Subcutaneous adipose tissue (tissue), 4 donors: Measurements from ENCODE around the gene HEG1. TPM values are rescaled to one million over a fixed set of nuclear protein-coding genes. Genes with fewer than 3 reads are reported as not detected.

Experiments
- CTCF ChIP-seq: fragments of 450-650 bp; IDR thresholded peaks from one replicate; pipeline ENCODE4 v1.5.1; 2016; ENCODE audit warnings: low read depth, mild to moderate bottlenecking, control low read depth, antibody characterized with exemption, moderate library complexity
- total RNA-seq, 4 donors: library from RNA; depleted of rRNA; stranded (reverse); fragments of >200 nt; gene quantifications; one replicate each; pipeline ENCODE4 v1.1.0, GENCODE V29; 2016

The HEG1 gene
- total RNA-seq, 4 donors from 2014 or later: 26.7 to 72.5 (median 36.2) TPM

DNA sequence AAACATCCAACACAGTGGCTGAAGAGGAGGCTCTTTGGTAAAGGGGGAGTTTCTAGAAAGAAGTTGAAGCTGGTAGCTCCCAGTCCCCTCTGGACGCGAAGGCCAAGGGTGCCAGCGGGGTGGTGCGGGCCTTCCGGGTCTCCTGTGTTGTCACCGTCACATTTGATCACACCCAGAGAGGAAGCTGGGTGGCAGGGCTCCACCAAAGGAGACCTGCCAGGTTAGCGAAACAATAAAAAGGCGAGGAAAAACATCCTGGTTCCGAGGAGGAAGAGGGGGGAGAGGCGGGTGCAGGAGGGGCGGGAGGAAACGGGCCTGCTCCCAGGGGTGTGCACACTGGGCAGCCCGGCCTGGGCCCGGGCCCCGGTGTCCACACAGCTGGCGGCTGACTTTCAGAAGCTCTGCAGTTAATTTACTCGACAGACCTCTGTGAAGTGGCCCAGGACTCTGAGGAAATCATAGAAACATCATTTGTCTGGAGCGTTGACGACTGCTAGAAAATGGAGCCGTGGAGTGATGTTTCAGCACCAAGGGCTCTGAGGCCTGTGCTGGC is 12.1 kb downstream of the HEG1 start:
- TF ChIP-seq CTCF: no peak

- no peak for TF ChIP-seq CTCF
Observed at GRCh38 chr3:125042725-125043406, 12.9 kb downstream of the HEG1 start.

- TF ChIP-seq CTCF: no peak
Observed at GRCh38 chr3:125039131-125040100, 16.4 kb downstream of the HEG1 start.

DNA sequence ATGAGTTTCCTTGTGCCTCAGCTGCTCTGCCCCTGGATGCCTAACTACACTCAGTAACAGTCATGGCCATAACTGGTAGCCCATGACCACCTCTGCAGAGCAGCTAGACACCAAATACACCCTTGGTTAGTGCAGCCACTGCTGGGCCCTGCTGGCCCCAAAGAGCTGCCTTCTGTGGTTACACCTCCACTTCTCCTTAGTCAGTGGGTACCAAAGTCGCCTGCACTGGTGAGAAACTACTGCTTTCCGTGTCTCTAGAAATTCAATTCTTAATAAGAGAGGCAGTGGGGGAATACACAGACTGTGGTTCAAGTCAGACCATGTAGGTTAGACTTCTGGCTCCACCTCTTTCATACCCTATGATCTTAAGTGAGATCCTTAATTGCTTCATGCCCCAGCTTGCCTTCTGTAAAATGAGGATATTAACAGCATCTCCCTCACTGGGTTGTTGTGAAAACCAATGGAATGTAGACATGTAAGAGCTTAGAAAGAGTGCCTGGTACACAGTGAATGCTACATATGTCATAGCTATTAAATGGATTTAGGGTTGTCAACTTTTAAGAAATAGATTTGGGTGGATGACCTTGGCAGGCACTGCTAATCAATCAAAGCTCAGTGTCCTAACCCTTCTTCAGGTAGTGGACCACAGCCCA is 18.2 kb downstream of the HEG1 start:
- no peak for TF ChIP-seq CTCF

DNA sequence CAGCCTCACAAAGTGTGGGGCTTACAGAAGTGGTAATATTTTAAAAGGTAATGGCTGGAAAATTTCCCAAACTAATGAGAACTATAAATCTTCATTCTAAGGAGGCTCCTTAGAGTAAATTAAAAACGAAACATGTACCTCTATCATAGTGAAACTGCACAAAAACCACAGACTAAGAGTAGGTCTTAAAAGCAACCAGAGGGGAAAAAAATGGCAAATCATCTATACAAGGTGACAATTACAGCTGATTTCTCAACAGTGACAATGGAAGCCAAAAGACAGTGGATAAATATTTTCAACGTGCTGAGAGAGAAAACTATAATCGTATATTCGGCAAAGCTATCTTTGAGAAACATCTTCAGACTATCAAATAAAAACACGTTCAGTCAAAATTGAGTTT is 20.6 kb downstream of the HEG1 start:
- TF ChIP-seq CTCF: no peak

GRCh38 chr3:125033616-125034015 is 22.2 kb downstream of the HEG1 start:
- no peak for TF ChIP-seq CTCF
